H1 (cell line): Measurements from ENCODE around the gene KCTD10. TPM values are rescaled to one million over a fixed set of nuclear protein-coding genes. Genes with fewer than 3 reads are reported as not detected.

Experiments
- CTCF ChIA-PET: fragments of 300-600 bp; sonication (Branson Sonifier 250); formaldehyde crosslinking; loops from one replicate; lab custom pipeline; 2021; ENCODE audit not compliant: partially characterized antibody; lab: Charles Lee
- POLR2A ChIA-PET: fragments of 300-600 bp; sonication (Branson Sonifier 250); formaldehyde crosslinking; loops from one replicate; lab custom pipeline; 2021; ENCODE audit warnings: inconsistent platforms; ENCODE audit not compliant: partially characterized antibody; lab: Charles Lee
- DNase-seq, 2 experiments: peaks; one replicate each; pipeline versions ENCODE4 v3.0.0 to v3.0.0-alpha.2; 2010 to 2022; ENCODE audit warnings: low spot score in 2 of 2, low read depth in 1 of 2, mixed read lengths in 1 of 2
- FAIRE-seq: peaks from 2 replicates; lab custom pipeline; 2011; peaks lifted over from hg19 to GRCh38; lab: Jason Lieb, UNC
- H2AFZ ChIP-seq: 2 replicates; pipeline ENCODE4 v1.8.1; 2012; ENCODE audit warnings: low read length, inconsistent platforms
- H2AK5ac ChIP-seq: 2 replicates; pipeline ENCODE4 v1.6.1; 2013; ENCODE audit warnings: low read depth, low read length
- H2BK120ac ChIP-seq: replicated peaks from 2 replicates; pipeline ENCODE3; 2013; ENCODE audit warnings: low read depth, low read length, inconsistent platforms
- H2BK12ac ChIP-seq: 2 replicates; pipeline ENCODE4 v1.6.1; 2013; ENCODE audit warnings: low read depth, low read length
- H2BK15ac ChIP-seq: 2 replicates; pipeline ENCODE4 v1.6.1; 2013; ENCODE audit warnings: low read length
- H2BK20ac ChIP-seq: 2 replicates; pipeline ENCODE4 v1.6.1; 2013; ENCODE audit warnings: low read length
- H2BK5ac ChIP-seq: 2 replicates; pipeline ENCODE4 v1.6.1; 2013; ENCODE audit warnings: low read depth, low read length
- H3K14ac ChIP-seq: 2 replicates; pipeline ENCODE4 v1.6.1; 2013; ENCODE audit warnings: inconsistent platforms; ENCODE audit not compliant: insufficient read length
- H3K18ac ChIP-seq: 2 replicates; pipeline ENCODE4 v1.6.1; 2013; ENCODE audit warnings: low read length; ENCODE audit errors: extremely low read depth
- H3K23ac ChIP-seq: 2 replicates; pipeline ENCODE4 v1.6.1; 2013; ENCODE audit warnings: inconsistent platforms; ENCODE audit not compliant: insufficient read length
- H3K23me2 ChIP-seq: 2 replicates; pipeline ENCODE4 v1.6.1; 2013; ENCODE audit warnings: low read depth, low read length
- H3K27ac ChIP-seq: 2 replicates; pipeline ENCODE4 v1.6.1; 2011; ENCODE audit warnings: low read depth, low read length, inconsistent platforms
- H3K27me3 ChIP-seq, 4 experiments: replicated peaks in 1 of 4; 1 replicate in 1 of 4; 2 replicates in 3 of 4; pipeline versions ENCODE4 v1.6.1 to v1.8.1; 2011 to 2013; ENCODE audit warnings: low read length in 3 of 4, mild to moderate bottlenecking in 3 of 4, inconsistent platforms in 2 of 4, mixed read lengths in 2 of 4, moderate library complexity in 1 of 4; ENCODE audit not compliant: control insufficient read depth in 3 of 4, insufficient read depth in 3 of 4; ENCODE audit errors: extremely low read depth in 1 of 4
- H3K36me3 ChIP-seq, 4 experiments: 2 replicates each; pipeline versions ENCODE4 v1.6.1 to v1.8.1; 2011 to 2013; ENCODE audit warnings: mild to moderate bottlenecking in 4 of 4, low read length in 3 of 4, moderate library complexity in 2 of 4, control low read depth in 1 of 4, inconsistent platforms in 1 of 4; ENCODE audit not compliant: insufficient read depth in 4 of 4, control insufficient read depth in 2 of 4
- H3K4ac ChIP-seq: replicated peaks from 2 replicates; pipeline ENCODE3; 2013; ENCODE audit warnings: low read length, low read depth, mixed read lengths, inconsistent platforms; ENCODE audit not compliant: insufficient read length
- H3K4me1 ChIP-seq, 4 experiments: replicated peaks in 1 of 4; 1 replicate in 1 of 4; 2 replicates in 3 of 4; pipeline versions ENCODE4 v1.6.1 to v1.8.1; 2011 to 2013; ENCODE audit warnings: low read length in 3 of 4, inconsistent platforms in 2 of 4, mixed read lengths in 1 of 4; ENCODE audit not compliant: insufficient read depth in 4 of 4, control insufficient read depth in 3 of 4
- H3K4me2 ChIP-seq, 2 experiments: 2 replicates each; pipeline versions ENCODE4 v1.6.1 to v1.8.1; 2011 to 2013; ENCODE audit warnings: low read depth in 2 of 2, low read length in 2 of 2, control low read depth in 1 of 2, inconsistent platforms in 1 of 2, mild to moderate bottlenecking in 1 of 2; ENCODE audit not compliant: insufficient read depth in 1 of 2
- H3K4me3 ChIP-seq, 4 experiments: fragments of 200-600, 300-600 bp in 1 of 4; sonication (generic), shearing (Covaris generic), sonication (Bioruptor Twin) in 1 of 4; 2 replicates each; pipeline versions ENCODE4 v1.5.1 to v1.8.1; 2011 to 2016; ENCODE audit warnings: low read length in 4 of 4, low read depth in 3 of 4, control low read depth in 2 of 4, inconsistent platforms in 2 of 4, mild to moderate bottlenecking in 2 of 4, mixed read lengths in 1 of 4, moderate library complexity in 1 of 4; ENCODE audit not compliant: insufficient read depth in 2 of 4; ENCODE audit errors: extremely low read depth in 1 of 4
- H3K56ac ChIP-seq: replicated peaks from 2 replicates; pipeline ENCODE3; 2013; ENCODE audit warnings: low read depth, mild to moderate bottlenecking, mixed read lengths, low read length, inconsistent platforms; ENCODE audit not compliant: insufficient read length
- H3K79me1 ChIP-seq: 2 replicates; pipeline ENCODE4 v1.6.1; 2013; ENCODE audit warnings: low read depth, low read length, control low read depth
- H3K79me2 ChIP-seq, 2 experiments: 2 replicates each; pipeline versions ENCODE4 v1.6.1 to v1.8.1; 2012 to 2013; ENCODE audit warnings: low read length in 2 of 2, mild to moderate bottlenecking in 2 of 2, inconsistent platforms in 1 of 2; ENCODE audit not compliant: insufficient read depth in 2 of 2, control insufficient read depth in 1 of 2
- H3K9ac ChIP-seq, 4 experiments: replicated peaks in 1 of 4; 1 replicate in 1 of 4; 2 replicates in 3 of 4; pipeline versions ENCODE4 v1.6.1 to v1.8.1; 2011 to 2013; ENCODE audit warnings: low read depth in 3 of 4, low read length in 3 of 4, control low read depth in 2 of 4, mild to moderate bottlenecking in 2 of 4, moderate library complexity in 2 of 4, inconsistent platforms in 1 of 4; ENCODE audit errors: extremely low read depth in 1 of 4
- H3K9me3 ChIP-seq, 2 experiments: 2 replicates each; pipeline versions ENCODE4 v1.6.1 to v1.8.1; 2012 to 2013; ENCODE audit warnings: mild to moderate bottlenecking in 2 of 2, moderate library complexity in 2 of 2, control low read depth in 1 of 2, inconsistent platforms in 1 of 2, low read depth in 1 of 2, low read length in 1 of 2, mixed read lengths in 1 of 2; ENCODE audit not compliant: insufficient read depth in 2 of 2
- H4K20me1 ChIP-seq, 2 experiments: replicated peaks in 1 of 2; 2 replicates each; pipeline versions ENCODE3 to v1.8.1; 2011 to 2013; ENCODE audit warnings: inconsistent platforms in 2 of 2, low read length in 2 of 2, mild to moderate bottlenecking in 1 of 2; ENCODE audit not compliant: insufficient read depth in 2 of 2, control insufficient read depth in 1 of 2
- H4K5ac ChIP-seq: 2 replicates; pipeline ENCODE4 v1.6.1; 2013; ENCODE audit warnings: low read length, low read depth, mixed read lengths, inconsistent platforms; ENCODE audit not compliant: insufficient read length
- H4K8ac ChIP-seq: 2 replicates; pipeline ENCODE4 v1.8.0; 2013; ENCODE audit warnings: mild to moderate bottlenecking, moderate library complexity, low read length, inconsistent platforms; ENCODE audit not compliant: insufficient read depth; ENCODE audit errors: extremely low read depth
- H4K91ac ChIP-seq: replicated peaks from 2 replicates; pipeline ENCODE3; 2013; ENCODE audit warnings: low read length, mixed read lengths, inconsistent platforms; ENCODE audit not compliant: insufficient read length
- BACH1 ChIP-seq: IDR thresholded peaks from 2 replicates; pipeline ENCODE4 v1.6.1; 2012; ENCODE audit warnings: low read length, improper control_type of control experiment
- KDM5A ChIP-seq: fragments of 200-600 bp; IDR thresholded peaks from 2 replicates; pipeline ENCODE4 v1.7.1; 2012; ENCODE audit warnings: mild to moderate bottlenecking, low read length, inconsistent platforms, mixed read lengths
- WGBS, 2 experiments: shearing (Covaris generic) in 1 of 2; methylation state at CpG; one replicate each; pipeline versions ENCODE4 v1.1.6 to v1.1.7; 2013 to 2015; ENCODE audit warnings: low lambda C conversion rate in 2 of 2, mixed read lengths in 2 of 2, inconsistent platforms in 1 of 2, low coverage in 1 of 2, missing lambda C conversion rate in 1 of 2; ENCODE audit not compliant: insufficient replicate concordance in 2 of 2, insufficient coverage in 1 of 2, insufficient read length in 1 of 2; ENCODE audit errors: extremely low coverage in 1 of 2, missing lambda C conversion rate in 1 of 2; 5-methylcytosine and 5-hydroxymethylcytosine counted together
- polyA plus RNA-seq, 7 experiments: library from polyadenylated mRNA; depleted of rRNA in 3 of 7; stranded (reverse) in 5 of 7; unstranded in 2 of 7; fragments of >200 nt in 5 of 7; fragments of 200-250 nt in 2 of 7; gene quantifications; 1 replicate in 5 of 7; 2 replicates in 1 of 7; 4 replicates in 1 of 7; pipeline versions ENCODE4 v1.2.1 to v1.2.3, GENCODE V29; 2011 to 2013; ENCODE audit warnings: missing spikeins in 2 of 7, mixed read lengths in 2 of 7
- total RNA-seq: library from RNA; stranded (reverse); fragmentation: NEBNext Ultra II Directional; extraction: Animal tissue kit (Norgen Biotek cat#: 25700); gene quantifications from 2 replicates; pipeline ENCODE4 v1.2.1, GENCODE V29; 2021

Gene KCTD10
- total and polyA plus RNA-seq, 2 of the 8 experiments (the other 6 are each of a cell fraction or from before 2014, with no cell fraction given), result 45.3 to 52.4 TPM

DNA sequence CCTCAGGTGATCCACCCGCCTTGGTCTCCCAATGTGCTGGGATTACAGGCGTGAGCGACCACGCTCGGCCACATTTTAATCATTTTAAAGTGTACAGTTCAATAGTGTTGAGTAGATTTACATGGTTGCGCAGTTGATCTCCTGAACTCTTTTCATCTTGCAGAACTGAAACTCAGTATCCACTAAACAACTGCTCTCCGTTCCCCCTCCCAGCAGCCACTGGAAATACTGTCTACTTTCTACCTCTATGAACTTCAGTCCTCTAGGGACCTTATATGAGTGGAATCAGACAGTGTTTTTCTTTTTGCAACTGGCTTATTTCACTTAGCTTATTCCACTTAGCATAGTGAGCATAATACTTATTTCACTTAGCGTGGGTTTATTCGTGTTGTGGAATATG lies 53.7 kb downstream of the KCTD10 start:
- Histone ChIP-seq H3K23ac (no peak overlapping the region), H3K4me1 (no peaks in the 10 kb centered on the region), H3K4ac (no peak overlapping the region), H4K20me1 (no peaks in the 10 kb centered on the region), H2BK20ac (no peak overlapping the region), H3K27ac (no peak overlapping the region), H3K14ac (no peak overlapping the region), H2AFZ (no peak overlapping the region), H2BK12ac (no peak overlapping the region), H4K8ac (no peak overlapping the region), H3K9ac (no peak overlapping the region), H3K27me3 (no peaks in the 10 kb centered on the region), H2BK15ac (no peak overlapping the region), H3K9me3 (no peaks in the 10 kb centered on the region), H2BK120ac (no peak overlapping the region), H3K4me3 (no peak overlapping the region), H3K18ac (no peak overlapping the region), H2BK5ac (no peak overlapping the region), H3K36me3 (no peaks in the 10 kb centered on the region), H3K79me1 (no peaks in the 10 kb centered on the region), H3K4me2 (no peak overlapping the region), H3K23me2 (no peaks in the 10 kb centered on the region), H3K56ac (no peak overlapping the region), H4K91ac (no peak overlapping the region), H4K5ac (no peak overlapping the region), H3K79me2 (no peaks in the 10 kb centered on the region), H2AK5ac (no peak overlapping the region)
- FAIRE-seq, result no peak
- CTCF ChIA-PET, result interaction anchor here (0.9 to 2.7 kb wide), 3 partner anchors 10 to 34 kb away, joined by 3 to 26 read pairs (median 4); no protein-coding TSS in a partner anchor
- WGBS, 2 experiments, result 89% methylated on average over 8 of the region's 9 CpGs; no CpG with 5 or more reads in 1 of the 2 experiments
- no peak for DNase-seq
- TF ChIP-seq BACH1 (no peak), KDM5A (no peak)
- POLR2A ChIA-PET, result no interaction called here
